GM12873 (cell line): ENCODE results near the gene ZNF341.

Experiments
- CTCF ChIP-seq: IDR thresholded peaks from 2 replicates; pipeline ENCODE4 v1.5.1; 2012; ENCODE audit warnings: low read depth, mild to moderate bottlenecking, moderate library complexity, low read length, control low read depth; ENCODE audit not compliant: insufficient read depth; ENCODE audit errors: missing control alignments

Gene ZNF341

GRCh38 chr20:33740189-33740588, 8.4 kb downstream of the ZNF341 start:
- TF ChIP-seq CTCF, result no peak

- TF ChIP-seq CTCF, result no peak
Observed at GRCh38 chr20:33744181-33744580, 12.4 kb downstream of the ZNF341 start.

GRCh38 chr20:33744773-33745385, 13.1 kb downstream of the ZNF341 start:
- no peak for TF ChIP-seq CTCF

- TF ChIP-seq CTCF, result no peak
Observed at GRCh38 chr20:33746325-33746998, 14.7 kb downstream of the ZNF341 start.

GRCh38 chr20:33751775-33752174, 20.0 kb downstream of the ZNF341 start:
- no peak for TF ChIP-seq CTCF

GRCh38 chr20:33753143-33753542, 21.3 kb downstream of the ZNF341 start:
- no peak for TF ChIP-seq CTCF

GRCh38 chr20:33753763-33754162, 22.0 kb downstream of the ZNF341 start:
- no peak for TF ChIP-seq CTCF
